T47D (cell line): ENCODE measurements around the gene RINL.
"Not testable (repeated sequence)": the region's sequence is repeated elsewhere in the genome, so short reads cannot be mapped to it uniquely, and the experiment has no call there.

Experiments used
- DNase-seq, 2 experiments: peaks; one replicate each; pipeline versions ENCODE4 v3.0.0 to v3.0.0-alpha.2; 2011 to 2012; ENCODE audit warnings: low read depth in 1 of 2, low spot score in 1 of 2
- JUND ChIP-seq: IDR thresholded peaks from 2 replicates; pipeline ENCODE4 v1.6.1; 2012; ENCODE audit warnings: low read depth
- in situ Hi-C: cut with HindIII; loops from 2 replicates; pipeline ENCODE4 v1.10.0; 2016; ENCODE audit warnings: low sequenced_read_pairs, low pct_unique_long_range_greater_than_20kb

RINL gene

DNA sequence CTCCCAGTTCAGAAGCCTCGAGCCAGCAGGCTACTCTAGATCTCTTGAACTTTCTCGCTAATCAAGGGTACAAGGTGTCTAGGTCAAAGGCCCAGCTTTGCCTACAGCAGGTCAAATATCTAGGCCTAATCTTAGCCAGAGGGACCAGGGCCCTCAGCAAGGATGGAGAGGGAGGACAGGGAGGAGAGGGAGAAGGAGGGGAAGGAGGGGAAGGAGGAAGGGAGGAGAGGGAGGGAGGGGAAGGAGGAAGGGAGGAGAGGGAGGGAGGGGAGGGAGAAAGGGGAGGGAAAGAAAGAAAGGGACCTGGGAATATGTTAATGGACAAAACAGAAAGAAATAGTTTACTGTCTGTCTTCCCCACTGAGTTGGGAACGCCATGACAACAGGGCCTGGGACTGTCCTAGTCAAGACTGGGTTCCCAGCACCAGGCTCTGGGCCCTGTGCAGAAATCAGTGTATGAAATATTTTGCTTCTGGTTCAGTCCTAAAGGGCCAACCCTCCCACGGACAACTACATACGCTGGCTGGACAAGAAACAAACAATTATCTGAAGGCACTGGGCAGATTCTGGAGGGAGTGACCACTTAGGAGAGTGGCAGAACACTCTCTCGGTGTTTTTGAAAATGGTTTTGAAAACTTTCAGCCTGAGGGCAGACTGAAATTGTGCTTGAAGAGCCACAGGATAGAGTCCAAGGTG lies 51.1 kb downstream of the RINL start:
- in situ Hi-C loops = no loop called here
- no peak for TF ChIP-seq JUND
- no peak for DNase-seq

DNA sequence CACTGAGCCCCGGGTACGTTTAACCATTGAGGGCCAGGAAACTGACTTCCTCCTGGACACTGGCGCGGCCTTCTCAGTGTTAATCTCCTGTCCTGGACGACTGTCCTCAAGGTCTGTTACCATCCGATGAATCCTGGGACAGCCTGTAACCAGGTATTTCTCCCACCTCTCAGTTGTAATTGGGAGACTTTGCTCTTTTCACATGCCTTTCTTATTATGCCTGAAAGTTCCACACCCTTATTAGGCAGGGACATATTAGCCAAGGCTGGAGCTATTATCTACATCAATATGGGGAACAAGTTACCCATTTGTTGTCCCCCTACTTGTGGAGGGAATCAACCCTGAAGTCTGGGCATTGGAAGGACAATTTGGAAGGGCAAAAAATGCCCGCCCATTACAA lies 52.1 kb downstream of the RINL start:
- DNase-seq, in situ Hi-C loops: not testable (repeated sequence)

DNA sequence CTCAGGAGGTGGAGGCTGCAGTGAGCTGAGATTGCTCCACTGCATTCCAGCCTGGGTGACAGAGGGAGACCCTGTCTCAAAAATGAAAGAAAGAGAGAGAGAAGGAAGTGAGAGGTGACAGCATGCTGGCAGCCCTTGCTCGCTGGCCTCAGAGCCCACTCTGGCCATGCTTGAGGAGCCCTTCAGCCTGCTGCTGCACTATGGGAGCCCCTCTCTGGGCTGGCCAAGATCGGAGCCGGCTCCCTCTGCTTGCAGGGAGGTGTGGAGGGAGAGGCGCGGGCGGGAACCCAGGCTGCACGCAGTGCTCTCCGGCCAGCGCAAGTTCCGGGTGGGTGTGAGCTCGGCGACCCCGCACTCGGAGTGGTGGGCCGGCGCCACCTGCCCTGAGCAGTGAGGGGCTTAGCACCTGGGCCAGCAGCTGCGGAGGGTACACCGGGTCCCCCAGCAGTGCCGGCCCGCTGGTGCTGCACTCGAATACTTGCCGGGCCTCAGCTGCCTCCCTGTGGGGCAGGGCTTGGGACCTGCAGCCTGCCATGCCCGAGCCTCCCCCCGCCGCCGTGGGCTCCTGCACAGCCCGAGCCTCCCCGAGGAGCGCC lies 56.7 kb downstream of the RINL start:
- in situ Hi-C loops, DNase-seq: not testable (repeated sequence)

- no peak for TF ChIP-seq JUND
- in situ Hi-C loops = no loop called here
- DNase-seq = no peak
Measured at GRCh38 chr19:38819231-38819920, 58.7 kb downstream of the RINL start.
